NK-92 (cell line): Measurements from ENCODE around the gene TCEAL7.
"Not testable (repeated sequence)": the region's sequence is repeated elsewhere in the genome, so short reads cannot be mapped to it uniquely, and the experiment has no call there.

Source experiments
- DNase-seq: peaks from one replicate; lab custom pipeline; 2025; ENCODE audit not compliant: unreplicated experiment; lab: John Stamatoyannopoulos, UW

Gene TCEAL7

GRCh38 chrX:103329991-103330390 lies at the start of gene TCEAL7:
Gene TCEAL7 (plus strand): TSS chrX:103330239. CDS start chrX:103331404, 1,165 bp downstream.
- DNase-seq, result no peak

- no peak for DNase-seq
These were observed 36.9 kb upstream of the TCEAL7 start for GRCh38 chrX:103293118-103293517.

- DNase-seq, result no peak
These were observed 25.3 kb upstream of the TCEAL7 start for GRCh38 chrX:103304705-103305104.

- DNase-seq, result not testable (repeated sequence)
These were observed 24.4 kb upstream of the TCEAL7 start for GRCh38 chrX:103305666-103306065.

GRCh38 chrX:103309860-103310554 lies 20.0 kb upstream of the TCEAL7 start:
- no peak for DNase-seq

GRCh38 chrX:103310555-103311398 lies 19.3 kb upstream of the TCEAL7 start, which contains the start of gene BEX2:
Gene BEX2 (minus strand): TSS chrX:103310990. CDS start chrX:103309976, 1,014 bp downstream.
- peak; percentile 2 for DNase-seq

GRCh38 chrX:103311399-103311780 lies 18.6 kb upstream of the TCEAL7 start:
- no peak for DNase-seq

GRCh38 chrX:103330681-103331288 lies 746 bp downstream of the TCEAL7 start:
- no peak for DNase-seq

GRCh38 chrX:103338663-103339062 lies 8.6 kb downstream of the TCEAL7 start:
- no peak for DNase-seq

- DNase-seq, result no peak
These were observed 13.1 kb downstream of the TCEAL7 start for GRCh38 chrX:103343105-103343504.

- DNase-seq, result no peak
These were observed 14.6 kb downstream of the TCEAL7 start for GRCh38 chrX:103344606-103345005.

GRCh38 chrX:103347682-103348397 lies 17.8 kb downstream of the TCEAL7 start:
- DNase-seq, result no peak

- no peak for DNase-seq
These were observed 26.2 kb downstream of the TCEAL7 start, which contains the start of gene TCEAL9 for GRCh38 chrX:103356130-103356798. Gene TCEAL9 (plus strand): TSS chrX:103356506. CDS start chrX:103357685, 1,179 bp downstream.

GRCh38 chrX:103356858-103357257 lies 26.8 kb downstream of the TCEAL7 start:
- DNase-seq, result no peak

- no peak for DNase-seq
These were observed 27.8 kb downstream of the TCEAL7 start for GRCh38 chrX:103357871-103358270.

- not testable (repeated sequence) for DNase-seq
These were observed 29.6 kb downstream of the TCEAL7 start for GRCh38 chrX:103359605-103360004.

GRCh38 chrX:103360092-103360491 lies 30.1 kb downstream of the TCEAL7 start:
- DNase-seq, result no peak

GRCh38 chrX:103360916-103361315 lies 30.9 kb downstream of the TCEAL7 start:
- no peak for DNase-seq

- DNase-seq, result no peak
These were observed 31.8 kb downstream of the TCEAL7 start for GRCh38 chrX:103361798-103362197.

- no peak for DNase-seq
These were observed 32.4 kb downstream of the TCEAL7 start for GRCh38 chrX:103362474-103362873.
